HS-5 (cell line): ENCODE measurements around the gene NUP107.
"Not testable (repeated sequence)": the region's sequence is repeated elsewhere in the genome, so short reads cannot be mapped to it uniquely, and the experiment has no call there.

Source experiments
- DNase-seq: peaks from one replicate; pipeline ENCODE4 v3.0.0-alpha.2; 2012; ENCODE audit warnings: low read depth

The NUP107 gene

DNA sequence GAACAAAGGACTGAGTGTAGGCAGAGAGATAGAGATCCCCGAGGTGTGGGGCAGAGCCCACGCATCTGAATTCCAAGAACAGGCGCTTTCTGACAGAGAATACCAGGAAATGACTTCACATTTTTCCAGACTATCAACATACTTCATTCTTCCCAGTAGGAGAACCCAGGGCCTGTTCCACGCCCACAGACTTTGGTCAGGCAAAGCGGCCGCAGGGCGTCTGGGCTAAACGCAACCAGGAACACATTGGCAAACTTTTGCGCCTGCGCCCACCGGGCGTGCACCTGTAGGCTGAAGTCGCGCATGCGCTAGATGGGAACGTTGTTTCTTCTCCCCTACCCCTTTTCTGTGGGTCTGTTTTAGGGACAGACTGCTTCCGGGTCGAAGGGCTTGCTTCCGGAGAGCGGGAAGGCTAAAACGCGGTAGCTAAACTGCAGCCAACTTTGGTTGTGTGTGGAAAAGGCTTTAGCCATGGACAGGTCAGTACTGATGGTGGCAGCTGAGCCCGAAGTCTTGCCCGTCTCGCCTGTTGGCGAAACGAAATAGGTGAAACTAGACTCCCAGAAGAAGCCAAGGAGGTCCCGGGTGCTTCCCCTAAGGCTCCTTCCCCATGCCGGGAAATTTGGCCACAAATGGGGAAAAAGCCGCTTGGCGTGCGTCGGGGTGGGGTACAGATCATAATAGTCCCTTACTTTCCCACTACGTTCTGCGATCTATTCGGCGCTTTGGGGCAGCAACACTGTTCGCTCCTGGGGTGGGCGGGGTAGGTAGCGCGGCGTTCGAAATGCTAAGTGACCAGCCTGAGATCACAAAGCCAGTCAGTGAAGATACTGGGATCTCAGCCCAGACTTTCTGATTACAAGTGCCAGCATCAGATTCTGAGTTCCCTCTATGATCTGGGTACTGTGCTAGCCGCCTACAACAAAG is at the start of gene NUP107:
TSS of gene NUP107 (plus strand) at position 384 of the 927 bp plus-strand sequence. CDS start at position 472, 88 bp downstream.
- peak; percentile 98 for DNase-seq

DNA sequence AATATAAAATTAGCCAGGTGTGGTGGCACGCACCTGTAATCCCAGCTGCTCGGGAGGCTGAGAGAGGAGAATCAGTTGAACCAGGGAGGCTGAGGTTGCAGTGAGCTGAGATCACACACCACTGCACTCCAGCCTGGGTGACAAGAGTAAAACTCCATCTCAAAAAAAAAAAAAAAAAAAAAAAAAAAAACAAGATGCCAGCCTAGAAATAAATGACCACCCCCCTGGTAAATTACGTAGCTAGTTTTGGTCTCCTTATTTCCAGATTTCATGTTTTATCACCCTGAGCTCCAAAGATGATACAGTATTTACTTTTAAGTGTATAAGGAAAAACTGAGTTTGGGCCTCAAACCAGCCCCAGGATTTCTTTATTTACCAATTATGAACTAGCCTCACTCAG is 49.3 kb upstream of the NUP107 start:
- DNase-seq = not testable (repeated sequence)

DNA sequence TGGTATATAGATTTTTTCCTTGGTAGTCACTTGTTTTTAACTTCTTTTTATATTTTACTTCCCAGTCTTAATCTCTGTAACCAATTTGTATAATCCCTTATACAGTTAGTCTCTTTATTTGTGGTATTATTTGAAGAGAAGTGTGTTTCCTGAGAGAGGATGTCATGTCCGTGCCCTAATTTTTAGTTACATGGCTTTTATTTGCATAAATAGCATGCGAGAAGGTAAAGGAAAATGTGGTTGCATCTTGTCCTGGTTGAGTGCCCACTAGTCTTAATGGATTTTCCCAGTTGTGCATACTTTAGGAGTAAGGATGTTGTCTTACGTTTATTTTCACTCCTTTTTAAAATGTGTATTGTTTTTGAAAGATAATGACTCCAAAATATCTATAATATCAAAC is 48.6 kb upstream of the NUP107 start:
- DNase-seq = no peak

DNA sequence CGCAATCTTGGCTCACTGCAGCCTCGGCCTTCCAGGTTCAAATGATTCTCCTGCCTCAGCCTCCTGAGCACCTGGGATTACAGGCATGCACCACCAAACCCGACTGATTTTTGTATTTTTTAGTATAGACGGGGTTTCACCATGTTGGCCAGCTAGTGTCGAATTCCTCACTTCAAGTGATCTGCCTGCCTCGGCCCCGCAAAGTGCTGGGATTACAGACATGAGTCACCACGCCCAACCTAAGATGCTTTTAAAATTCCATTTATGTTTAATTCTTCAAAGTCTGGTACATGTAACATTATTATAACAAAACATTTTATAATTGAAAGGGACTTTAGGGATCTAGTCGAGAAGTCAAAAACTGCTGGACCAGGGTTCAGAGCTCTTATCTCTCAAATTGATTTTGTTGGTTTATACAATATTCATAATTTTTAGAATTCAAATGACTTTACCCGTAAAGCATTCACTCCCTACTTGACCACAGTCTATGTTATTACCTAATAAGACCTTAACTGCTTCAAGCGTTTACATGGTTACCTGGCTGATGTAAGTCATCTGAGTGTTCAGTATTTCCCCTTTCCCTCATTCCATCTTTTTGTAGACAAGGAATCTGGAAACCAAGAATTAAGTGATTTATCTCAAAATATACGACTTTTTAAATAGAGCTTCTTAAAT is 47.9 kb upstream of the NUP107 start:
- no peak for DNase-seq

DNA sequence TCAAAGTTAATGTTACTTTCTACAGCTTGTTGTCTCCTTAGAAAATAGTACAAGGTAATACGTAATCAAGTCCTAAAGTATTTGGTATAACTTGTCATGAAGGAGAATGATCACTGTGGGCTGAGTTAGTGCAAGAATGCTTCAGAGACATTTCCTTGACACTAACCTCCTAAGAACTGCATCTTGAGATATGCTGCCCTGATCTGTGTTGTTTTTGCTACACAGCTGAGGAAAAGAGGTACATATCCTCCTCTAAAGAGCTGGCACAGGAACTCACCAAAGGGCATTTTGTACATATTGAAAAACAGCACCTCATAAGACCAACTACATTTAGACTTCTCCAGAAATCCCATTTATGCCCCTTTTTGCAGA is 47.4 kb upstream of the NUP107 start:
- DNase-seq = no peak

DNA sequence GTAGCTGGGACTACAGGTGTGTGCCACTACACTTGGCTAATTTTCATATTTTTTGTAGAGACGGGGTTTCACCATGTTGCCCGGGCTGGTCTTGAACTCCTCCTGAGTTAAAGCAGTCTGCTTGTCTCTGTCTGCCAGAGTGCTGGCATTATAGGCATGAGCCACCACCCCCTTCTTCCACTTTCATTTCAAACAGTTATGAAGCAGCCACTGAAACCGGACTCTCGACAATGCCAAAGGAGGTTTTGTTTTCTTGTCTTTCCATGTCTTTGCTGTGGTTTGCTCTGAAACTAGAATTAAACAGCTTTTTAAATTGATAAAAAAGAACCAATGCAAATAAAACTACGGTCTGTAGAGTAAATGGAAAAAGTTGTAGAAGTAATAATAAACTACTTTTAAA is 45.6 kb upstream of the NUP107 start:
- no peak for DNase-seq

DNA sequence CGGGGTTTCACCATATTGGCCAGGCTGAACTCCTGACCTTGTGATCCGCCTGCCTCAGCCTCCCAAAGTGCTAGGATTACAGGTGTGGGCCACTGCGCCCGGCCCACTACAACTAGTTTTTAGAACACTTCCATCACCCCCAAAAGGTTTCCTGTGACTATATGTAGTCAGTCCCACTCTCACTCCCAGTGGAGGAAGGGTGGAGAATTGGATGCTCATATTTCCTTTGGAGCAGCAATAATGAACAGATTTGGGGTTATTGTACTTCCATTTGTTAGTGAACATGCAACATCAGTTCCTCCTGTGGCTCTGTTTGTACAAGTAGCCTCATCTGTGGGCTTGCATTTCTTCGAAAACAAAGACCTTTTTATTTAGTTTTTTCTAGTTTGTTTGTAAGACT is 40.3 kb upstream of the NUP107 start:
- no peak for DNase-seq

DNA sequence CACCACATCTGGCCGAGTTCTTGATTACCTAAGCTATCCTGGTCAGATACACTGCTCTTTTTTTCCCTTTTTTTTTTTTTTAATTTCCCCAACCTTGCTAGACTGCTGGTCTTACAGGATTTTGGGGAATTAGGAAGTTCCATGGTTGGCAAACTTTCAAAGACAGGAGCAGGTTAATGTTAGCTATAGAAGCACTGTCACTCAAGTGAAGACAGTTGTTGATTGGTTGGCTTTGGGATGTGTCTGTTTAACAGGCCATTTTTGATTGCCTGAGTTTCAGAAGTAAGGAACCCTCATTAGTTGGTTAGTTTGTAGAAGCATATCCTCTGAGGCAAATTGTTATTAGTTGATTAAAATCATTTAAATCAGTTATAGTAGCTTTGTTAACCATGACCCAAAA is 39.3 kb upstream of the NUP107 start:
- no peak for DNase-seq

DNA sequence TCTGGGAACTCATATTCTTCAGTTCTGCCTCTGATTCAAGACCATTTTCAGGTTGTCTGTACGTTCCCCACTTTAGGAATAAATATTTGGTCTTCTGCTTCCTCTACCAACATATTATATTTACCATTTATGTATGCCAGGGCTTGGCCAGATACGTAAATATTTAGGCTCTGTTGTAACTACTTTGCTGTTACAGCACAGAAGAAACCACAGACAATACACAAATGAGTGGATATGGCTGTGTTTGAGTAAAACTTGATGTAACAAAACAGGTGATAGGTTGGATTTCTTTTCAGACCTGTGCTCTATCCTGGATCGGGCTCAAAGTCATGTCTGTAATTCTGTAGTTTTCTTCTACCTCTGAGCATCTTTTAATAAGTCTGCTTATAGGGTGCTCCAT is 38.6 kb upstream of the NUP107 start:
- no peak for DNase-seq

DNA sequence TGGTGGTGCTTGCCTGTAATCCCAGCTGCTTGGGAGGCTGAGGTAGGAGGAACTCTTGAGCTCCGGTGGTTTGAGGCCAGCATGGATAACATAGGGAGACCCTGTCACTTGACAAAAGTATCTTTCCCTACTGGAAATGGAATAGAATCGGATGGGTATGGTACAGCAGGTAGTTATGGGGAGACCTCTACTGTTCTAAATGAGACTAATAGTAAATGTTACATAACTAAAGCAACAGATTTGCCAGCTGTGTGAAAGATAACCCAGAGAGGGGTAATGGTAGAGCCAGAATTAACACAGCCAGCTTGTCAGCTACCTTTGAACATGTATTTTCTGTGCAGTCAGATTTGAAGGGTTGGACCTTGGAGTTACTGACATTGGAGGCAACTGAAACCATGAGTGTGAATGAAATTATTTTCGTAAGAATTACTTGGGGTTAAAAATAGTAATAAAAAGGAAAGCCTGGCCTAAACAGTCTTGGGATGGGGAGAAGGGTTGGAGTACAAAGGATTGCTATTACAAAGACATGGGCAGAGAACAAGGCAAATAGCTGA is 21.7 kb upstream of the NUP107 start:
- no peak for DNase-seq

DNA sequence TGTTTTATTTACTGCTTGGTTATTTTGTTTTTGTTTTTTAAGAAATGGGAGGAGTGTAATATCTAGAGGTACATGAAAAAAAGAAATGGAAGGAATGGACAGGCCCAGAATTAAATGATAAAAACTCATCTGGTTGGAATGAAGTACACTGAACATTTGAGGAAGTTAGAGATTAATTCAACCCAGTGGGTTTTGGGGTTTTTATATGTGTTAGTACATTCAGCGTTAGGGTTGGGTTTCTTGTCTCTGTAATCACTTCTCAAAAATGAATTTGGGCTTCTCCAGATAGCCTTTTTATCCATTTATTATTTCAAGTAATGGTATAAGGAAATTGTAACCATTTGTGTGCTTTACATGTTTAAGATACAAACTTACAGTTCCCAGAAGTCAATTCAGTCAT is 19.5 kb upstream of the NUP107 start:
- no peak for DNase-seq

DNA sequence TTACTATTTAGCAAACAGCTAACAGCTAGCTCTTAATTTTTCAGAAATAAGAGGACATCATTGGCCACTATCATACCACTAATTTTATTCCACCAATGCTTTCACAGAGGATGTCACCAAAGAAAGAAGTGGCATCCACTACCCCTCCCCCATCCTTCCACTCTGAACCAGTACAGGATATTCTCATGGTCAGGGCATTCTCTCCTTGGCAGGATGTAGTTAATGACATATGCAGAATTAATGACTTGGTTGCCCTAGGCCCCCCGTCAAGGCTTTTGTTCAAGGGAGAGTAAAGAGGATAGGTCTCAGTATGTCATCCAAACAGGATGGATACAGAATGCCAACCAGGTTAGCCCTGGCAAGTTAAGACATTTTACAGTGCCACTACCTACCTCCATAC is 18.9 kb upstream of the NUP107 start:
- no peak for DNase-seq

DNA sequence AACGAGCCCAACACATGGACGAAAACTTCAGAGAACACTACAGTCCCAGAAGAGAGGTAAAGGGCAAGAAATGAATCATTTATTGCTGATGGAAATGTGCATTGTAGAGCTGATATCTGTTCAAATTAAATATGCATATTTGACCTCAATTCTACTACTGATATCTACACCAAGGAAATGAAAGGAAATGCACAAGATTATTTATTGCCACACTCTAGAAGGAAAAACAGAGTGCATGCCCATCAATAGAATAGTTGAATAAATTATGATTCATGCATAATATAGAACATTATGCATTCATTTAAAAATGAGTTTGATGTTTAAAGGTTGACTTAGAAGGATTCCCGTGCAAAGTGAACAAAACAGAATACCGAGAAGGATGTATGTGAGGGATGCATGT is 15.6 kb upstream of the NUP107 start:
- no peak for DNase-seq

DNA sequence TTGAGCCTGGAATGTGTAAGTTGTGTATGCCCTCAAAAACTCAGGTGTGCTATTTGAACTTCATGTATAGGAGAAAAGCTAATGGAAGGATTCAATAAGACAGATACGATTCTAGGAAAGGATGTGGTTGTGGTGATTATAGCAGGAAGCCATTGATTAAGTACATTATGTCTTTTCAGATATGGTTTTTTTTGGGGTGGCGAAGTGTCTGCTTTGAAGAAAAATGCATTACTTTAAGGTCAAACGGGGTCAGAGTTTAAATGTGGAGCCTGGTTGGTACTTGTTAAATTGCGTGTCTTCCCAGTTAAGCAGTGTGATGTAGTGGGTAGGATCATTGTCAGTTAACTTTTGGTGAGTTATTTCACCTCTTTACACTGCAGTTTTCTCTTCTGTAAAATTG is 13.0 kb upstream of the NUP107 start:
- DNase-seq = no peak

DNA sequence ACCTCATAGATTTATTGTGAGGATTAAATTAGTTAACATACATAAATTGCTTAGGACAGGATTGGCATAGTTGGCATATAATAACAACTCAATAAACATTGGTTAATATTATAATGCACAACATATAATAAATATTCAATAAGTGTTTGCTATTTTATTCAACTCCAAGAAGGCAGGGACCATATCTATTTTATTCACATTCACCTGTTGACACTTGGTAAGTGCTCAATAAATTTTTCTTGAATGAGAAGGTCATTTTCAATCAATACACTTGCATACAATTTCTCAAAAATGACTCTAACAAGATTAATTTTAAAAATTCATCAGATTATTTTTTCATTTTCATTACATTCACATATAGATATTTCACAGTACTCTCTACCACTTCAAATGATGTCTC is 12.4 kb upstream of the NUP107 start:
- no peak for DNase-seq

DNA sequence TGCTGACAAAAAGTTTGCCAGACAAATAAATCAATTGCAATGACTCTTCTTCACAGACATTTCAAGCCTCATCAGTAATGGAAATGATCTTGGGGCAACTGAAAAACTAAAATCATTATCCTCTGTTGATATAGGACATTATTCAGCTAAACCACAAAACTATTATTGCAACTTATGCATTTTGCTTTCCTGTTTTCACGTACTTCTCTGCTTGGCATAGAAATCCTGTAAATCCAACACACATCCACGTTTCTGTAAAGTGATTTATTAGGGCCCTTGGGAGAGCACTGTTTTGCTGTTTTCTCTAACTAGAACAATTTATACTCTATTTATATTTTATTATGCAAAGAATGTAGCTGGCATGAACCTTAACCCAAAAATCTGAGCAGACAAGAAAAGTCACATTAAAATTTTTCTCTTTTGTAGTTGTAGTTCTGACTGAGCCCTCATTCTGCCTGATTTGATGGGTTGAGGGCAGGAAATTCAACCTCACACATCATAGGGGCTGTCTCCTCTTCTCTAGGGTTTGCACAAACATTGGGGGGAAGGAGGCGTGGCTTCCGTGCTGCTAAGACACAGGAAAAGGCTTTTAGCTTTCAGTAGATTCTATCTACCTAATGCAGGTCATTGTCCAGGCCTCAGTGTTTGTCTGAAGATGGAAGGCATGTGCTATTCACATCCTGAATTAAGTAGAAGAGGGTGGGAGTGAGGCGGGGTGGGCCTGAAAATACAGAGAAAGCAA is 11.5 kb upstream of the NUP107 start:
- DNase-seq = no peak

DNA sequence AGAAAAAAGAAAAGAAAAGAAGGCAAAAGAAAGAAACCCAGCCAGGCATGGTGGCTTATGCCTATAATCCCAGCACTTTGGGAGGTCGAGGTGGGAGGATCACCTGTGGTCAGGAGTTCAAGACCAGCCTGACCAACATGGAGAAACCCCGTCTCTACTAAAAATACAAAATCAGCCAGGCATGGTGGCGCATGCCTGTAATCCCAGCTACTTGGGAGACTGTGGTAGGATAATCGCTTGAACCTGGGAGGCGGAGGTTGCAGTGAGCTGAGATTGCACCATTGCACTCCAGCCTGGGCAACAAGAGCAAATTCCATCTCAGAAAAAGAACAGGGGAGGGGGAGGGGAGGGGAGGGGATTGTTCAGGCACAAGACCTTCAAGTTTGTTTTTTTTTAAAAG is 9.9 kb upstream of the NUP107 start:
- not testable (repeated sequence) for DNase-seq

DNA sequence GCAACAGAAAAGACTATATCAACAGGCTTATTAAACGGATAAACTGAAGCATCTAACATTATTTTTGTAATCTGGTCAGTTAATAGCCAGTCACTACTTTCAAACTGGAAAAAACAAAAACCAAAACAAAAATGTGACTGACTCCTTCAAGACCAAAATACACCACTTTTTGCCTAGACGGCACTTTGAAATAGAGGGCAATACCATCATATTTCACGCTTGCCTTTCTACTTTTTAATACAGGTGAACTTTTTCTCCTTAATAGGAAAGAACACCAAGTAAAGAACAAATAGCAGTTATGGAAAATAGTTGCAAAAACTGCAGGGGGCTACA is 550 bp upstream of the NUP107 start:
- no peak for DNase-seq

DNA sequence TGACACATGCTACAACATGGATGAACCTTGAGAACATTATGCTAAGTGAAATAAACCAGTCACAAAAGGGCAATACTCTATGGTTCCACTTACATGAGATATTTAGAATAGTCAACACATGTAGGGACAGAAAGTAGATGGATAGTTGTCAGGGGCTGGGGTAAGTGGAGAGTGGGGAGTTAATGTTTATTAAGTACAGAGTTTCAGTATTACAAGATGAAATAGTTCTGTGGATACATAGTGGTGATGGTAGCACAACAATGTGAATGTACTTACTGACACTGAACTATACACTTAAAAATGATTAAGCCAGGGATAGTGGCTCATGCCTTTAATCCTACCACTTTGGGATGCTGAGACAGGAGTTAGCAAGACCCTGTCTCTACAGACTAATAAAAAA is 8.7 kb downstream of the NUP107 start:
- no peak for DNase-seq

DNA sequence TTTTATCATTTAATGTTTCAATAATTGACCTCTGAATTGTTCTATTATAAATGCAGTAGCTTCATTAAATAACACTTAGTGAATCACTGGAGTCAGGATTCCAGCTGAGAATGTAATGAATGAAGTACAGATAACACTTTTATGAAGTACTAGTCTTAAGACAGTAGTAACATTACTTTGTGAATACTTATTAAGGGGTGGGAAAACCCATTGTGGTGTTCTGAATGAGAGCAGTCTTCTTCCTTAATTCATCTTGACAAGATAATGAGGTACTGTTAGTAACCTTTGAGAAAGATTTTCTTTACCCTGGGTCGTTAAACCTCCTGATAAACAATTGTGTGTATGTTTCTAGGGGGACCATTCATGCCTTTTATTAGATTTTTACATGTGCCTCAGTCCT is 12.7 kb downstream of the NUP107 start:
- no peak for DNase-seq

DNA sequence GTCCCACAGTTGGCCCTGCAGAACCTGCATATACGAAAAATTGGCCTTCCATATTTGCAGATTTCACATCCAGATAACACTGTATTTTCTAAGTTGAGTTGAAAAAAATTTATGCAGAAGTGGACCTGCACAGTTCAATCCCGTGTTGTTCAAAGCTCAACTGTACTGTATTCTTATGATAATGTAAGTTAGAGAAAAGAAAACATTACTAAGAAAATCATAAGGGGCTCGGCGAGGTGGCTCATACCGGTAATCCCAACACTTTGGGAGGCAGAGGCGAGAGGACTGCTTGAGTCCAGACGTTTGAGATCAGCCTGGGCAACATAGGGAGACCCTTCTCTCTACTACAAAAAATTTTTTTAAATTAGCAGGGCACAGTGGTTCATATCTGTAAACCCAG is 41.0 kb downstream of the NUP107 start:
- no peak for DNase-seq

DNA sequence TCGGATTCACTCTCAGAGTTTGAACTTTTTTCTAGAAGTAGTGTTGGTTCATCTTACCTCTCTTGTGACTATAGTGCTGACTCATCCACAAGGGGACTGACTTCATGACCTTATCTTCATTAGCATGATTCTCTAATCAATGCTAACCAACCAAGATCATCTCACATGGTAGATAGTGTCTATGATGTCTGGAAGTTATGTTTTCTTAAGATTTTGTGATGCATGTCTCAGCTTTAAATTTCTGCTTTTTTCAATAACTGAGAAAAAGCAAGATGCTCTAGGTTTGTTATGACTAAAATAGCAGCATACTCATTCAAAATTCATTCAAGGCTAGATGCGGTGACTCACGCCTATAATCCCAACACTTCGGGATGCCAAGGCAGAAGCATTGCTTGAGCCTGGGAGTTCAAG is 46.9 kb downstream of the NUP107 start:
- peak; percentile 58 for DNase-seq

DNA sequence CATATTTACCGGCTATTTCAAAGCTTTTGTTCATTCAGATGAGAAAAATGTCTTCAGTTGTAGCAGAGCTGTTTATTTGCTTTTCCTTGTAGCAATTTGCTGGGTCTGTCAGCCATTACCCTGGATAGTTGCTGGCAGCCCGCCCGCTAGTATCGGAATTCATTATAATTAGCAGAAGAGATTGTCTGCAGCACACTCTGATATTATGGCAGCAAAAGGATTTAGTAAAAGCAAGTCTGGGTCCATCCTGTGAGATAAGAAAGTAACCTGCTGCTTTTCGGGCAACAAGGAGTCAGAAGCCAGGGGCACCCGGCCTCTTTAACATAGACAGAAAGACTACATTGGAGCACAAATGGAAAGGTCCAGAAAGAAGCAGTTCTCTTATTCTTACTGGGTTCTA is 53.1 kb downstream of the NUP107 start:
- no peak for DNase-seq
